SK-N-SH (cell line): Measurements from ENCODE around the gene LURAP1L.

Experiments used
- EP300 ChIP-seq, 2 experiments: IDR thresholded peaks; 2 replicates each; pipeline versions ENCODE4 v1.4.0 to v1.6.1; 2012; ENCODE audit warnings: borderline replicate concordance in 1 of 2, low read depth in 1 of 2, low read length in 1 of 2
- EZH2phosphoT487 ChIP-seq: fragments of 200-600 bp; sonication (generic); IDR thresholded peaks from 2 replicates; pipeline ENCODE4 v1.6.1; 2017; ENCODE audit warnings: low read depth, mixed run types, mild to moderate bottlenecking, antibody characterized with exemption, moderate library complexity, borderline replicate concordance
- GABPA ChIP-seq: IDR thresholded peaks from 2 replicates; pipeline ENCODE4 v1.4.0; 2012; ENCODE audit warnings: low read depth, mild to moderate bottlenecking
- MEF2A ChIP-seq: IDR thresholded peaks from 2 replicates; pipeline ENCODE4 v1.4.0; 2012; ENCODE audit warnings: low read depth, borderline replicate concordance
- POLR2AphosphoS5 ChIP-seq: IDR thresholded peaks from 2 replicates; pipeline ENCODE4 v1.6.1; 2012; ENCODE audit warnings: low read depth, low read length
- TF ChIP-seq, protein P1 (sequence below): fragments of 200-600 bp; sonication (generic); IDR thresholded peaks from 2 replicates; pipeline ENCODE4 v1.6.1; 2017; ENCODE audit warnings: antibody characterized with exemption, mild to moderate bottlenecking, moderate library complexity
- TF ChIP-seq, protein P2 (sequence below): IDR thresholded peaks from 2 replicates; pipeline ENCODE4 v1.4.0; 2012; ENCODE audit warnings: low read depth

DNA sequence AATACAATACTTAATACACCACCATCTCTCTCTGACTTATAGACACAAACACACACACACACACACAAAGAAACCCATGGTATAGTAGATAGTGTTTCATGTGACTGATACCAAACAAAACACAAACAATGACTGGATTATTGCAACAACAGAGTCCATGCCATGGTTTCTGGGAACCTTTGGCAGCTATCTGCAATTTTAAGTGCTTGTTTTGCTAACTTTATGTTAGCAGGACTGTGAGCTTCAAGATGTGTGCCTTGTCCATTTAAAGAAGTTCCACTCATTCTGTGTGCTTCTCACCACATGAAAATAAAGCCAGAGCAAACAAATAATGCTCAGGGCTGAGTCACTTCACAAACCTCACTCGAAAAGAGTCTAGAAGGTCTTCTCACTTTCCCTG lies 15.1 kb upstream of the LURAP1L start:
- TF ChIP-seq, protein P1, sequence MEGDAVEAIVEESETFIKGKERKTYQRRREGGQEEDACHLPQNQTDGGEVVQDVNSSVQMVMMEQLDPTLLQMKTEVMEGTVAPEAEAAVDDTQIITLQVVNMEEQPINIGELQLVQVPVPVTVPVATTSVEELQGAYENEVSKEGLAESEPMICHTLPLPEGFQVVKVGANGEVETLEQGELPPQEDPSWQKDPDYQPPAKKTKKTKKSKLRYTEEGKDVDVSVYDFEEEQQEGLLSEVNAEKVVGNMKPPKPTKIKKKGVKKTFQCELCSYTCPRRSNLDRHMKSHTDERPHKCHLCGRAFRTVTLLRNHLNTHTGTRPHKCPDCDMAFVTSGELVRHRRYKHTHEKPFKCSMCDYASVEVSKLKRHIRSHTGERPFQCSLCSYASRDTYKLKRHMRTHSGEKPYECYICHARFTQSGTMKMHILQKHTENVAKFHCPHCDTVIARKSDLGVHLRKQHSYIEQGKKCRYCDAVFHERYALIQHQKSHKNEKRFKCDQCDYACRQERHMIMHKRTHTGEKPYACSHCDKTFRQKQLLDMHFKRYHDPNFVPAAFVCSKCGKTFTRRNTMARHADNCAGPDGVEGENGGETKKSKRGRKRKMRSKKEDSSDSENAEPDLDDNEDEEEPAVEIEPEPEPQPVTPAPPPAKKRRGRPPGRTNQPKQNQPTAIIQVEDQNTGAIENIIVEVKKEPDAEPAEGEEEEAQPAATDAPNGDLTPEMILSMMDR = no peak
- TF ChIP-seq POLR2AphosphoS5 (no peak), EZH2phosphoT487 (no peak), GABPA (no peak), MEF2A (no peak), EP300 (IDR thresholded peaks at IDR 0.05; ENCODE audit: borderline replicate concordance in 1 of 2, low read depth in 1 of 2, low read length in 1 of 2) (no peak)
- TF ChIP-seq, protein P2, sequence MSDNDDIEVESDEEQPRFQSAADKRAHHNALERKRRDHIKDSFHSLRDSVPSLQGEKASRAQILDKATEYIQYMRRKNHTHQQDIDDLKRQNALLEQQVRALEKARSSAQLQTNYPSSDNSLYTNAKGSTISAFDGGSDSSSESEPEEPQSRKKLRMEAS = no peak
